Stimulated activated CD4-positive, alpha-beta T cell treated with anti-CD3 and anti-CD28 coated beads, Interleukin-2, amount 100 ng/mL, for 4 hours (primary cell): ENCODE results near the gene COLGALT1.
"Not testable (repeated sequence)": the region's sequence is repeated elsewhere in the genome, so short reads cannot be mapped to it uniquely, and the experiment has no call there.

ENCODE experiments used
- DNase-seq: peaks from one replicate; pipeline ENCODE4 v3.0.0-alpha.2; 2020; ENCODE audit warnings: low read depth

Gene COLGALT1

GRCh38 chr19:17555480-17555928 lies at the start of gene COLGALT1:
COLGALT1 (plus strand) TSS chr19:17555649; CDS start chr19:17555714, 65 bp downstream.
- peak; percentile 99 for DNase-seq

GRCh38 chr19:17506745-17507144 lies 48.7 kb upstream of the COLGALT1 start:
- DNase-seq = no peak

- not testable (repeated sequence) for DNase-seq
These were observed 46.9 kb upstream of the COLGALT1 start for GRCh38 chr19:17508558-17508933.

- no peak for DNase-seq
These were observed 45.0 kb upstream of the COLGALT1 start for GRCh38 chr19:17510220-17510993.

- peak; percentile 76 for DNase-seq
These were observed 43.5 kb upstream of the COLGALT1 start for GRCh38 chr19:17511724-17512573.

- DNase-seq = no peak
These were observed 42.9 kb upstream of the COLGALT1 start for GRCh38 chr19:17512574-17512939.

GRCh38 chr19:17515408-17516149 lies 39.9 kb upstream of the COLGALT1 start:
- no peak for DNase-seq

GRCh38 chr19:17517898-17518297 lies 37.6 kb upstream of the COLGALT1 start:
- DNase-seq = no peak

GRCh38 chr19:17518654-17519053 lies 36.8 kb upstream of the COLGALT1 start:
- not testable (repeated sequence) for DNase-seq

- no peak for DNase-seq
These were observed 35.5 kb upstream of the COLGALT1 start for GRCh38 chr19:17519967-17520366.

GRCh38 chr19:17520865-17521264 lies 34.6 kb upstream of the COLGALT1 start:
- no peak for DNase-seq

- DNase-seq = no peak
These were observed 32.2 kb upstream of the COLGALT1 start for GRCh38 chr19:17522988-17523872.

- DNase-seq = no peak
These were observed 30.8 kb upstream of the COLGALT1 start for GRCh38 chr19:17524651-17525050.

GRCh38 chr19:17525141-17525540 lies 30.3 kb upstream of the COLGALT1 start:
- no peak for DNase-seq

GRCh38 chr19:17526922-17527321 lies 28.5 kb upstream of the COLGALT1 start:
- no peak for DNase-seq

- no peak for DNase-seq
These were observed 28.1 kb upstream of the COLGALT1 start for GRCh38 chr19:17527326-17527725.

GRCh38 chr19:17528610-17529009 lies 26.8 kb upstream of the COLGALT1 start:
- DNase-seq = no peak

GRCh38 chr19:17529239-17530158 lies 25.9 kb upstream of the COLGALT1 start:
- DNase-seq = no peak

GRCh38 chr19:17530586-17530985 lies 24.9 kb upstream of the COLGALT1 start:
- DNase-seq = no peak

GRCh38 chr19:17532116-17532515 lies 23.3 kb upstream of the COLGALT1 start:
- no peak for DNase-seq
